ENCODE results near the gene PSMC3. TPM values are rescaled to one million over a fixed set of nuclear protein-coding genes. Genes with fewer than 3 reads are reported as not detected.

Gene PSMC3
- total RNA-seq, 1 donor from 2014 or later = 130 TPM

- H3K4me1 Mint-ChIP-seq (ENCODE audit: low read depth, unreplicated experiment) = peaks cover 22% of the 10 kb centered on the region
- Histone ChIP-seq H3K36me3 (ENCODE audit: insufficient read depth, low read length) (peaks cover 9% of the 10 kb centered on the region), H3K27me3 (ENCODE audit: insufficient read depth, low read length) (no peaks in the 10 kb centered on the region), H2AFZ (ENCODE audit: low read depth, low read length) (no peak overlapping the region), H3K27ac (ENCODE audit: low read depth, low read length) (peak overlapping the region; percentile 96), H3K9ac (ENCODE audit: low read length) (peak overlapping the region; percentile 100), H3K4me3 (ENCODE audit: insufficient read depth, low read depth, low read length) (peak overlapping the region; percentile 93), H3K9me3 (ENCODE audit: insufficient read depth, low read depth, low read length) (no peaks in the 10 kb centered on the region), H3K79me2 (ENCODE audit: insufficient read depth, low read length) (peaks cover 53% of the 10 kb centered on the region), H3K4me2 (ENCODE audit: low read length) (peak overlapping the region; percentile 100), H4K20me1 (ENCODE audit: insufficient read depth, low read length) (peaks cover 36% of the 10 kb centered on the region), H3K4me1 (ENCODE audit: insufficient read depth, low read length) (peaks cover 44% of the 10 kb centered on the region)
- H3K9me3 Mint-ChIP-seq (ENCODE audit: unreplicated experiment) = no peaks in the 10 kb centered on the region
- H3K4me3 Mint-ChIP-seq (ENCODE audit: unreplicated experiment) = peak overlapping the region; percentile 92
- peaks cover 5% of the 10 kb centered on the region for H3K36me3 Mint-ChIP-seq (ENCODE audit: low read depth, unreplicated experiment)
- no peaks in the 10 kb centered on the region for H3K27me3 Mint-ChIP-seq (ENCODE audit: low read depth, unreplicated experiment)
- FAIRE-seq = no peak
- H3K27ac Mint-ChIP-seq (ENCODE audit: unreplicated experiment) = peak overlapping the region; percentile 83
- no peak for DNase-seq (ENCODE audit: low read depth)
- TF ChIP-seq CTCF (IDR thresholded peaks at IDR 0.05; ENCODE audit: insufficient read depth, low read depth, low read length) = no peak
- TF ChIP-seq EZH2 (IDR thresholded peaks at IDR 0.05; ENCODE audit: insufficient read depth, low read length) = no peak
Measured at GRCh38 chr11:47409440-47410369, 16.5 kb downstream of the PSMC3 start.

- Histone ChIP-seq H3K4me1 (ENCODE audit: insufficient read depth, low read length) (peaks cover 36% of the 10 kb centered on the region), H3K4me2 (ENCODE audit: low read length) (peak overlapping the region; percentile 100), H3K36me3 (ENCODE audit: insufficient read depth, low read length) (peaks cover 9% of the 10 kb centered on the region), H3K27me3 (ENCODE audit: insufficient read depth, low read length) (no peaks in the 10 kb centered on the region), H2AFZ (ENCODE audit: low read depth, low read length) (peak overlapping the region; percentile 63), H3K27ac (ENCODE audit: low read depth, low read length) (peak overlapping the region; percentile 96), H3K9me3 (ENCODE audit: insufficient read depth, low read depth, low read length) (no peaks in the 10 kb centered on the region), H3K4me3 (ENCODE audit: insufficient read depth, low read depth, low read length) (peak overlapping the region; percentile 93), H3K79me2 (ENCODE audit: insufficient read depth, low read length) (peaks cover 48% of the 10 kb centered on the region), H3K9ac (ENCODE audit: low read length) (peak overlapping the region; percentile 100), H4K20me1 (ENCODE audit: insufficient read depth, low read length) (peaks cover 34% of the 10 kb centered on the region)
- TF ChIP-seq CTCF (IDR thresholded peaks at IDR 0.05; ENCODE audit: insufficient read depth, low read depth, low read length) = no peak
- TF ChIP-seq EZH2 (IDR thresholded peaks at IDR 0.05; ENCODE audit: insufficient read depth, low read length) = no peak
- FAIRE-seq = no peak
- peak; percentile 78 for DNase-seq (ENCODE audit: low read depth)
- Mint-ChIP-seq H3K27ac (ENCODE audit: unreplicated experiment) (peak overlapping the region; percentile 83), H3K9me3 (ENCODE audit: unreplicated experiment) (no peaks in the 10 kb centered on the region), H3K36me3 (ENCODE audit: low read depth, unreplicated experiment) (peaks cover 2% of the 10 kb centered on the region), H3K27me3 (ENCODE audit: low read depth, unreplicated experiment) (no peaks in the 10 kb centered on the region), H3K4me3 (ENCODE audit: unreplicated experiment) (peak overlapping the region; percentile 92), H3K4me1 (ENCODE audit: low read depth, unreplicated experiment) (peaks cover 17% of the 10 kb centered on the region)
Measured at GRCh38 chr11:47408598-47409439, 17.4 kb downstream of the PSMC3 start.

Data from astrocyte (in vitro differentiated cells and primary cell).